Measurements from ENCODE around the gene ID2. TPM values are rescaled to one million over a fixed set of nuclear protein-coding genes. Genes with fewer than 3 reads are reported as not detected.
A peak's percentile ranks its signal among the peaks of the same experiment; 100 is the strongest.

The ID2 gene
- total RNA-seq, 1 experiment from 2014 or later = 77.8 TPM

DNA sequence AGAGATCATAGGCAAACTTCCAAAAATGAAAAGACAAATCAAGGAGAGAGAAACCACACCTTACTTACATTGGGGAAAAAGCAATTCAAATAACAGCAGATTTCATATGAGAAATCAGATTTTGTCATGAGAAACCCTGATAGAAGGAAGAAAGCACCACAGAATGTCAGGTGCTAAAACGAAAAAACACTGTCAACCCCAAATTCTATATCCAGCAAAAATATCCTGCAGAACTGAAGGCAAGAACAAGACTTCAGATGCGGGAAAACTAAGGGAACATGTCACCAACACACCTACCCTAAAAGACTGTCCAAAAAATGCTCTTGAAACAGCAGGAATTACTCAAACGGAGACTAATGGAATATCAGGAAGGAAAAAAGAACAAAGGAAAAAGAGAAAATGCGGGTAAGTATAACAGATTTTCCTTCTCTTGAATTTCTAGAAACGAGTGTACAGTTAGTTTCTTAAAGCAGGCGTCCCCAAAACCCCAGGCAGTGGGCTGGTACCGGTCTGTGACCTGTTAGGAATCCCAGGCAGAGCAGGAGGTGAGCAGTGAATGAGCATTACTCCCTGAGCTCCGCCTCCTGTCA lies 7.3 kb upstream of the ID2 start:
- Mint-ChIP-seq H3K4me3 (ENCODE audit: low read depth, unreplicated experiment) (no peak overlapping the region), H3K27me3 (ENCODE audit: unreplicated experiment) (no peaks in the 10 kb centered on the region), H3K27ac (ENCODE audit: unreplicated experiment) (peak overlapping the region; percentile 71), H3K9me3 (ENCODE audit: low read depth, unreplicated experiment) (peaks cover 10% of the 10 kb centered on the region), H3K36me3 (ENCODE audit: insufficient read depth, unreplicated experiment) (peaks cover 33% of the 10 kb centered on the region), H3K4me1 (ENCODE audit: low read depth, unreplicated experiment) (peaks cover 22% of the 10 kb centered on the region)
- TF ChIP-seq, protein P1, sequence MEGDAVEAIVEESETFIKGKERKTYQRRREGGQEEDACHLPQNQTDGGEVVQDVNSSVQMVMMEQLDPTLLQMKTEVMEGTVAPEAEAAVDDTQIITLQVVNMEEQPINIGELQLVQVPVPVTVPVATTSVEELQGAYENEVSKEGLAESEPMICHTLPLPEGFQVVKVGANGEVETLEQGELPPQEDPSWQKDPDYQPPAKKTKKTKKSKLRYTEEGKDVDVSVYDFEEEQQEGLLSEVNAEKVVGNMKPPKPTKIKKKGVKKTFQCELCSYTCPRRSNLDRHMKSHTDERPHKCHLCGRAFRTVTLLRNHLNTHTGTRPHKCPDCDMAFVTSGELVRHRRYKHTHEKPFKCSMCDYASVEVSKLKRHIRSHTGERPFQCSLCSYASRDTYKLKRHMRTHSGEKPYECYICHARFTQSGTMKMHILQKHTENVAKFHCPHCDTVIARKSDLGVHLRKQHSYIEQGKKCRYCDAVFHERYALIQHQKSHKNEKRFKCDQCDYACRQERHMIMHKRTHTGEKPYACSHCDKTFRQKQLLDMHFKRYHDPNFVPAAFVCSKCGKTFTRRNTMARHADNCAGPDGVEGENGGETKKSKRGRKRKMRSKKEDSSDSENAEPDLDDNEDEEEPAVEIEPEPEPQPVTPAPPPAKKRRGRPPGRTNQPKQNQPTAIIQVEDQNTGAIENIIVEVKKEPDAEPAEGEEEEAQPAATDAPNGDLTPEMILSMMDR (IDR thresholded peaks at IDR 0.05; ENCODE audit: unreplicated experiment) = no peak
- CTCF ChIA-PET = no interaction called here
- no peak for DNase-seq
- no TSS peak for BruUV-seq (replicated peaks)
- intact Hi-C loops (cut with micrococcal nuclease; ENCODE audit: unreplicated experiment) = loop anchor here (5.0 kb wide), 1 partner anchor 287 kb away; no protein-coding TSS in a partner anchor

DNA sequence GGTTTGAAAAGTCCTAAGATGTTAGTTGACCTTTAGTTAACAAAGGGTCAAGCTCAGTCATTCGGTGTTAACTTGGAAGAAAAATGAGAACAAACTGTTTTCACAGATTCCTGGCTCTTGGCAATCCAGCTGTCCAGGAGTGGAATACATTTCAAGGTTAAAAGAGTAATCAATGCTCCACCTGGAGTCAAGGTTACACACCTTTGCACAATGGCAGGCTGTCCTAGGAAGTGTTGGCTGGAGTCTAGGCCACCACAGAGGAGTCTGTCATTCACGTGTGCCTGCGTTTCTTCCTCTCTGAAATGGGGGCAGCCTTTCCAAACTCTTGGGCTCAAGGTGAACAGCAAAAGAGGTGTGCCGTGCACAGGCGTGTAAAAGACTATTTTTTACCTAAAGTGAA lies 6.3 kb upstream of the ID2 start:
- Mint-ChIP-seq H3K36me3 (ENCODE audit: insufficient read depth, unreplicated experiment) (peaks cover 43% of the 10 kb centered on the region), H3K4me1 (ENCODE audit: low read depth, unreplicated experiment) (peaks cover 28% of the 10 kb centered on the region), H3K27me3 (ENCODE audit: unreplicated experiment) (no peaks in the 10 kb centered on the region), H3K4me3 (ENCODE audit: low read depth, unreplicated experiment) (peak overlapping the region; percentile 98), H3K9me3 (ENCODE audit: low read depth, unreplicated experiment) (peaks cover 10% of the 10 kb centered on the region), H3K27ac (ENCODE audit: unreplicated experiment) (no peak overlapping the region)
- BruUV-seq (replicated peaks) = no TSS peak
- DNase-seq = no peak
- TF ChIP-seq, protein P1 (IDR thresholded peaks at IDR 0.05; ENCODE audit: unreplicated experiment) = no peak
- intact Hi-C loops (cut with micrococcal nuclease; ENCODE audit: unreplicated experiment) = loop anchor here (5.0 kb wide), 1 partner anchor 288 kb away; no protein-coding TSS in a partner anchor
- CTCF ChIA-PET = no interaction called here

DNA sequence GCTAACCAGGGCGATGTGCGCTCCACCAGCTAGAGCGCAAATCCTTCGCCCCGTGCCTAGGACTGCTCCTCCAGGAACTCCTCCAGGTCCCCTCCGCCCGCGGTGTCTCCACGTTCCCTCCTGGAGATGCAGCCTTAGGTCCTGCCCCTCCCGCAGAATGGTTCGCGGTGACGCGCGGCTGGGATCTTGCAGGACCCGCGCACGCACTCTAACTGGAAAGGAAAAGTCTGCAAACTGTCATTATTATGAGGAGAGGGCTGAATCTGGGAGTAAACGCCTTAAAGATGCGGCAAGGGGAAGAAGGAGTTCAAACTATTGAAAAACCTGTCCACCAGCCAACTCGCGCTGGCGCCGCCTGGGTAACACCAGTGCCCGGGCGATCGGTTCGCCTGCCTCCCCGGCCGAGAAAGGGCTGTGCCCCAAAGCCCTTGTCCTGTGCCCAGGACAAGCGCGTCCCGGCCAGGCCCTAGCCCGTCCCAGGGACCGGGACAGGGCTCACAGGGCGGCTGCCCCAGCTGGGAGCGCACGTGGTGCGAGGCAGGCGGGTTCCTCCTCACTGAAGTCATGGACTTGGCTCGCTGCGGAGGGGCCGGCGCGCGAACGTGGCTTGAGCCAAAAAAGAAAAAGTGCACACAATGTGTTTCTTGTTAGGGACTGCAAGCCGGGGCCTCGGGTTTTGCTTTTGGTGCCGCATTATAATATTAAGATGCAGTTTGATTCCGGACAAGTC lies 5.5 kb upstream of the ID2 start:
- H3K36me3 Mint-ChIP-seq (ENCODE audit: insufficient read depth, unreplicated experiment) = peaks cover 52% of the 10 kb centered on the region
- DNase-seq = peak; percentile 61
- H3K4me3 Mint-ChIP-seq (ENCODE audit: low read depth, unreplicated experiment) = peak overlapping the region; percentile 98
- CTCF ChIA-PET = interaction anchor here (0.7 to 0.8 kb wide), 2 partner anchors 369 to 1427 kb away, joined by 4 to 15 read pairs; no protein-coding TSS in a partner anchor
- peak overlapping the region; percentile 99 for H3K27ac Mint-ChIP-seq (ENCODE audit: unreplicated experiment)
- TF ChIP-seq, protein P1 (IDR thresholded peaks at IDR 0.05; ENCODE audit: unreplicated experiment) = no peak
- peaks cover 33% of the 10 kb centered on the region for H3K4me1 Mint-ChIP-seq (ENCODE audit: low read depth, unreplicated experiment)
- H3K9me3 Mint-ChIP-seq (ENCODE audit: low read depth, unreplicated experiment) = peaks cover 10% of the 10 kb centered on the region
- no TSS peak for BruUV-seq (replicated peaks)
- intact Hi-C loops (cut with micrococcal nuclease; ENCODE audit: unreplicated experiment) = loop anchor here (5.0 kb wide), 1 partner anchor 289 kb away; no protein-coding TSS in a partner anchor
- no peaks in the 10 kb centered on the region for H3K27me3 Mint-ChIP-seq (ENCODE audit: unreplicated experiment)

DNA sequence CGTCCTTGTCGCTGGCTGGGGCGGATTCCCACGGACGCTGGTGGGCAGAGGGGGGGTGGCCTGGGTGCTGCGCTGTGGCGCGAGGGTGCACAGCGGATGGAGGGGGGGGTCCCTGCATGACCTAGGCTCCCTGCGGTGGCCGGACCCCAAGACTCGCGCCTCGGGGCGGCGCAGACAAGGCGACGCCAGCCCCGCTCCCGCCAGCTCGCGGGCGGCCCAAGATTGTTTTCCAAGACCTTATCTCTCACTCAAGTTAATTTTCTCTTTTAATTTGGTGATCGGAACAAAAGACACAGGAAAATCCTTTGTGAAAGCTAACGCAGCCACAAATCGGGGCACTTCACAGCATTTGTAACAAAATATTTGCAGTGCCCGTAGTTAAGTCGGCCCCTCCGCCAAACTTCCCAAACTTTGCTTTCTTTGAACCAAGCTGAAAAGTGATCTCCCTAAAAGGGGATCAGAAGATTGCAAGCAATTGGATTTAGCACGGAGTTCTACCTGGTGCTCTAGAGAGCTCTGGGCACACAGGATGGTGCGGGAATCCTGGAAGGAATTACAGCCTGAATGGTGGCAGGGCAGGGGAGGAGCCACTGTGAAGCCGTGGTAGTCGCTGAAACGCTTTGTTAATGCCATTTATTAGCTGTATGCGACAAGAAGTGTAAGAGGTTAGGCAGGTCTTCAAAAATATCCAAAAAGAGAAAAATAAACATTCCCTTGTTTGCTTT lies 4.8 kb upstream of the ID2 start:
- CTCF ChIA-PET = interaction anchor here (0.5 to 0.8 kb wide), 3 partner anchors 370 to 1428 kb away, joined by 3 to 15 read pairs (median 4); no protein-coding TSS in a partner anchor

More for the DNA sequence above, 4.8 kb upstream of the ID2 start:
- Mint-ChIP-seq H3K27me3 (ENCODE audit: unreplicated experiment) (no peaks in the 10 kb centered on the region), H3K36me3 (ENCODE audit: insufficient read depth, unreplicated experiment) (peaks cover 59% of the 10 kb centered on the region), H3K27ac (ENCODE audit: unreplicated experiment) (peak overlapping the region; percentile 99), H3K4me3 (ENCODE audit: low read depth, unreplicated experiment) (peak overlapping the region; percentile 98), H3K4me1 (ENCODE audit: low read depth, unreplicated experiment) (peaks cover 37% of the 10 kb centered on the region), H3K9me3 (ENCODE audit: low read depth, unreplicated experiment) (peaks cover 10% of the 10 kb centered on the region)
- DNase-seq = peak; percentile 35
- no TSS peak for BruUV-seq (replicated peaks)
- intact Hi-C loops (cut with micrococcal nuclease; ENCODE audit: unreplicated experiment) = loop anchor here (5.0 kb wide), 1 partner anchor 290 kb away; no protein-coding TSS in a partner anchor
- TF ChIP-seq, protein P1 (IDR thresholded peaks at IDR 0.05; ENCODE audit: unreplicated experiment) = no peak

Measured in Calu3 (cell line).